Fibroblast of pulmonary artery (primary cell): Measurements from ENCODE around the gene HMCN1.

ENCODE experiments used
- DNase-seq: peaks from one replicate; pipeline ENCODE4 v3.0.0-alpha.2; 2010; ENCODE audit warnings: low read depth
- H3K4me3 ChIP-seq: replicated peaks from 2 replicates; pipeline ENCODE4 v1.5.1; 2011; ENCODE audit warnings: low read depth, mild to moderate bottlenecking, control low read depth, low read length, moderate library complexity
- TF ChIP-seq, protein P1 (sequence below): IDR thresholded peaks from 2 replicates; pipeline ENCODE4 v1.5.1; 2011; ENCODE audit warnings: mild to moderate bottlenecking, control low read depth, low read length, inconsistent platforms; ENCODE audit errors: missing control alignments

The HMCN1 gene

DNA sequence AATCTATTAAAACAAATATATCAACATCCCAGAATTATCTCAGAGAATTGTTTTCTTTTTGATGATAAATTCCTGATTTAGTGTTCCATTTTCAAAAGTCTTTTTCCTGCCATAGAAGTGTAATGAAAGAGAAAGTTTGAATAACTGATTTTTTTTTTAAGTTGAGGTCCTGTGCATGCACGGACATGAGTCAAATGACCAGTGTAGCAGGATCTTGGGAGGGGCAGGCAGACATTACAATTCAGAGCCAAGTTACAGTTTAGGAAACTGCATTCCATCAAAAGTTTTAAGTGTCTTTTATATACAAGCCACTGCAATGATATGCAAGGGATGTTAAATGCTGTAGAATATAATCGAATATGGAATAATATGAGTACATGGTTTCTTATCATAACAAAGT, 227.5 kb downstream of the HMCN1 start:
- DNase-seq = peak; percentile 29
- TF ChIP-seq, protein P1, sequence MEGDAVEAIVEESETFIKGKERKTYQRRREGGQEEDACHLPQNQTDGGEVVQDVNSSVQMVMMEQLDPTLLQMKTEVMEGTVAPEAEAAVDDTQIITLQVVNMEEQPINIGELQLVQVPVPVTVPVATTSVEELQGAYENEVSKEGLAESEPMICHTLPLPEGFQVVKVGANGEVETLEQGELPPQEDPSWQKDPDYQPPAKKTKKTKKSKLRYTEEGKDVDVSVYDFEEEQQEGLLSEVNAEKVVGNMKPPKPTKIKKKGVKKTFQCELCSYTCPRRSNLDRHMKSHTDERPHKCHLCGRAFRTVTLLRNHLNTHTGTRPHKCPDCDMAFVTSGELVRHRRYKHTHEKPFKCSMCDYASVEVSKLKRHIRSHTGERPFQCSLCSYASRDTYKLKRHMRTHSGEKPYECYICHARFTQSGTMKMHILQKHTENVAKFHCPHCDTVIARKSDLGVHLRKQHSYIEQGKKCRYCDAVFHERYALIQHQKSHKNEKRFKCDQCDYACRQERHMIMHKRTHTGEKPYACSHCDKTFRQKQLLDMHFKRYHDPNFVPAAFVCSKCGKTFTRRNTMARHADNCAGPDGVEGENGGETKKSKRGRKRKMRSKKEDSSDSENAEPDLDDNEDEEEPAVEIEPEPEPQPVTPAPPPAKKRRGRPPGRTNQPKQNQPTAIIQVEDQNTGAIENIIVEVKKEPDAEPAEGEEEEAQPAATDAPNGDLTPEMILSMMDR = no peak
- no peak overlapping the region for H3K4me3 ChIP-seq

DNA sequence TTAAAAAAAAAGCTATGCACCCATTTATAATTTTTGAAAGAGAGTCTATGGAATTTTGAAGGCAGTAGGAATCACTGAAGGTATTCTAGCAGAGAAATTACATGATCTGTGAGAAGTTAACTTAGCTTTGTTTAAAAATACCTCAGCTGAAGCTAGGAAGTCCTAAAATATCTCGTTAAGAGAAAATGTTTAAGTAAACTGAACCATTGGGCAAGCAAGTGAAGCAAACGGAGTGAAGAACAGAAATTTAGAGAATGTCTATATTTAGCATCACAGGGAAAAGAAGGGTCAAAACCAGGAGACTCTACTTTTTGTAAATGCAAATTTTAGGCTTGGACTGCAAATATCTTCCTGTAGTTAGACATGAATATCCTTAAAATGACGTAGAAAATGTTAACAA, 230.8 kb downstream of the HMCN1 start:
- no peak overlapping the region for H3K4me3 ChIP-seq
- TF ChIP-seq, protein P1 = no peak
- no peak for DNase-seq

DNA sequence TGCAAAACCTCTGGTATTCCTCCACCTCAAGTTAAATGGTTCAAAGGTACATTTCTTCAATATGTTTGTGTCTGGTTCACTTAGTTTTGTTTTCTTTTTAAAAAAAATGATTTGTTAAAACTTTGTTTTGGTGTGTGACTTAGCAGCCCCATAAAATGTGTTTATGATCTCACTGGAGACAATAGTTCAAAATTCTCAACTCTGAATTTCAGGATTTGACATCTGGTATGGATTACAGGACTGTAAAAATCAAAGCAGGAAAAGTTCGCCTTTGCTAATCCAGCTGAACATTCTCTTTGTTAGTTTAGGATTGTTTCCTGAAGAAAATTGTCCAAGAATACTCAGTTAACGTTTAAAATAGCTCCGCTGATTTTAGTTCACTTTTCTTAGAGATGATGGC, 231.7 kb downstream of the HMCN1 start:
- H3K4me3 ChIP-seq = no peak overlapping the region
- TF ChIP-seq, protein P1 = no peak
- no peak for DNase-seq

DNA sequence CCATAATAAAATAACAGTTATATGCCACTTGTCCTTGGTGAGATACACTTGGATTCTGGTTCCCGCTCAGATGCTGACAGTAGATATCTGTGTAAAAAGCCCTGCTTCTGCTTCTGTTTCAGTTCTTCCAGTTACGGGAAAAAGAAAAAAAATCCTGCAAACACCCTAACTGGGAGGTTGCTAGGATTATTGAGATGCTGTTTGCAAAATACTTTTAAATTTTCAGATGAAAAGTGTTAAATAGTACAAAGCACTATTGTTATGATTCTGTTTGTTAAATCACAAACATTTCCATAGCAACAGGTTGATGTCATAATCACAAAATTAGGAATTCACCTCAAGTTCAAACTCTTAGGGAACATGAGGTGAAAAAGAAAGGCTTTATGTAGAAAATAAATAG, 232.3 kb downstream of the HMCN1 start:
- TF ChIP-seq, protein P1 = no peak
- no peak overlapping the region for H3K4me3 ChIP-seq
- DNase-seq = peak; percentile 46

DNA sequence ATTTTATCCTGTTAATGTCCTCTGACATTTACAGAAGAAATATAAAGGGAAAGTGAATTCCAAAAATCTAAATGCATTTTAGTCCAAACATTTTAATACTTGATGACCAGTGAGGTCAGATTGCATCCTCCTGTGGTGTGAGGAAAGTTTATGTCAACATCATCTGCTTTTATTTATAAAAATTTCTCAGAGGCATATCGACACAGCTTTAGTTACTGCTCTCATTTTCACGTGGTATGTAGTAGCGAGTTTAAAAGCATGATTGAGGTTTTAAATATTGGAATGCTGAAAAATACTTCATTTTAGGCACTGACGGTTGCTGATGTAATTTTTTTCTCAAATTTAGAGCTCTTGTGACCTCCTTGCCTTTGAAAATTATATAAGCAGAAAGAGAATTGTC, 234.8 kb downstream of the HMCN1 start:
- TF ChIP-seq, protein P1 = no peak
- DNase-seq = no peak
- no peak overlapping the region for H3K4me3 ChIP-seq

DNA sequence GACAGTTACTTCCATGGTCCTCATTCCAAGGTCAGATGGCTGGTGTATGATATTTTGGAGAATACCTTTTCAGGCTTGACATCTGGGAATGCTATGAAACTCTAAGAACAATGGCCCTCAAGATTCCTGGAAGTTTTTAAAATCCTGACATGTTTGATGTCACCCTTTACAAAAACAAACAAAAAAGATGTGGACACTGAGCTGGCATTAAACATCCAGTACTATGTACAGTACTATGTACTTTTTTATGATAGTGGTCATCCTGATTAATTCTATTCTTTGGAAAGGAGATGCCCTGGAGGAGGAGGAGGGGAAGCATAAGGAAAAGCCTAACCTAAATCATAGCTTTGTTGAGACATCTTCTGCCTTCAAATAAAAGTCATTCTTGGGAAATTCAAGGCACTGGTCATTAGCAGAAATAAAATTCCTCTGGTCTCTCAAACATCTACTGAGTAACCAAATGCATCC, 235.4 kb downstream of the HMCN1 start:
- DNase-seq = peak; percentile 32
- TF ChIP-seq, protein P1 = no peak
- H3K4me3 ChIP-seq = no peak overlapping the region

DNA sequence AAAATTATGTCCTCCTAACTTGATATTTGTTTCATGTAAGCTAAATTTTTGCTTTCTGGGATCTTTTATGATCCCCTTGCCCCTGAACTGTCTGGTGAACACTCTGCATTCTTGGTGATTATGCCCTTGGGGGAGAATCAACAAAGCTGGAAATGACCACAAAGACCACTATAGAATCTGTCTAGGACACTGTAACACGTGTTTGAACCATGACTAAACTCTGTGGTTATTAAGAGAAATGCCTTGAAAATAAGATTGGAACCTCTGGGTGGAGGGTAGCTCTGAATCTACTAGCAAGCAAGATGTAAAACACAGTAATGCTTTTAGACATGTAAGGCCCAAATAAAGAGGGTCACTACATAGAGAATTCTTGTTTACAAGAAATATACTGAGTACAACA, 237.5 kb downstream of the HMCN1 start:
- DNase-seq = peak; percentile 56
- no peak overlapping the region for H3K4me3 ChIP-seq
- TF ChIP-seq, protein P1 = no peak
